Uterus (tissue), 2 donors: ENCODE data around the gene OXTR.

Experiments
- CTCF ChIP-seq, 4 experiments: fragments of 200-600 bp in 2 of 4; fragments of 450-650 bp in 2 of 4; sonication (generic) in 2 of 4; IDR thresholded peaks; one replicate each; pipeline ENCODE4 v1.5.1; 2016 to 2019; ENCODE audit warnings: antibody characterized with exemption in 4 of 4, mild to moderate bottlenecking in 2 of 4, moderate library complexity in 1 of 4
- POLR2A ChIP-seq, 2 donors: fragments of 450-650 bp; IDR thresholded peaks; one replicate each; pipeline ENCODE4 v1.6.1; 2016; ENCODE audit warnings: antibody characterized with exemption in 2 of 2, mild to moderate bottlenecking in 1 of 2, moderate library complexity in 1 of 2

DNA sequence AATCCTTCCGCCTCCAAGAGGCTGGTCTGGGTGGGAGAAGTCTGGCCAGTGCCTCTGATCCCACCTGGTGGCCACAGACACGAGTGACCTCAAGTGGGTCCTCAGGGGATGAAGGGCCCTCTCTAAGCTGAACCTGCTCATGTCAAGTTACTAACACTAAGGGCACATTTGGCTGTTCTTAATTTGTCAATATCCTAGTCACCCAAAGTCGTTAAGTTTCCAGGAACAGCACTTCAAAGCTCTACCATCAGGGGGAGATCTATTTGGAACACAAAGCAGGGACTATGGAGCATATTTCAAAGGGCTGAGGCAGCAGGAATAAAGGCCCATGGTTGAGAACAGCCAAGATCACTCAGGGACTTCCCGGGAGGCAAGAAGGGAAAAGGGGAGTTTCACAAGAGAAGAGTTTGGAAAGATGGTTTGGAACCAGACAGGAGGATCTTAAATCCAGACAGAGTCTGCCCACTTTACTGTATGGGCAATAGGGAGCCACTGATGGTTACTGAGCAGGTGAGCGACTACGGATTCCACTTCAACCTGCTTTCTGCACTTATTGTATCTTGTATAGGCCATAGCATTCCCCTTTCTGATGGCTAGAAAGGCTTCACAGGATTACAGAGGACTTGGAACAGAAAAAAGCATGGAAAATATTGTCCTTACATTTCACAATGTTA, 13.7 kb downstream of the OXTR start:
- no peak for TF ChIP-seq CTCF (IDR thresholded peaks at IDR 0.05)
- no peak for TF ChIP-seq POLR2A (IDR thresholded peaks at IDR 0.05)
